Measurements from ENCODE around the gene TDRD3. TPM values are rescaled to one million over a fixed set of nuclear protein-coding genes. Genes with fewer than 3 reads are reported as not detected.

TDRD3 gene
- polyA plus RNA-seq, 3 donors = 30.8 to 36.7 (median 35.7) TPM

Other genes with a start within 250 kb of the TDRD3 start
- gene DIAPH3, start 233.3 kb upstream of the TDRD3 start, polyA plus RNA-seq (ENCODE audit: insufficient read length in 3 of 3) = 10 to 100 TPM; 11.5 to 12.9 (median 11.6) TPM

All from renal pelvis (tissue), 3 donors.